NT2/D1 (cell line): ENCODE results near the gene UCP3.

Source experiments
- YY1 ChIP-seq: IDR thresholded peaks from 2 replicates; pipeline ENCODE4 v1.6.1; 2011; ENCODE audit not compliant: insufficient read length, insufficient read depth
- ZNF274 ChIP-seq: IDR thresholded peaks from 2 replicates; pipeline ENCODE4 v1.6.1; 2011; ENCODE audit warnings: mild to moderate bottlenecking, low read depth, low read length

GRCh38 chr11:74000307-74001133 is 8.4 kb downstream of the UCP3 start:
- TF ChIP-seq ZNF274 (no peak), YY1 (no peak)
